Stimulated activated CD4-positive, alpha-beta T cell treated with anti-CD3 and anti-CD28 coated beads, Interleukin-4, amount 100 ng/mL, for 4 hours (primary cell): Measurements from ENCODE around the gene ANKRD44.

Source experiments
- DNase-seq, 2 experiments: peaks; one replicate each; pipeline ENCODE4 v3.0.0-alpha.2; 2020

The ANKRD44 gene

DNA sequence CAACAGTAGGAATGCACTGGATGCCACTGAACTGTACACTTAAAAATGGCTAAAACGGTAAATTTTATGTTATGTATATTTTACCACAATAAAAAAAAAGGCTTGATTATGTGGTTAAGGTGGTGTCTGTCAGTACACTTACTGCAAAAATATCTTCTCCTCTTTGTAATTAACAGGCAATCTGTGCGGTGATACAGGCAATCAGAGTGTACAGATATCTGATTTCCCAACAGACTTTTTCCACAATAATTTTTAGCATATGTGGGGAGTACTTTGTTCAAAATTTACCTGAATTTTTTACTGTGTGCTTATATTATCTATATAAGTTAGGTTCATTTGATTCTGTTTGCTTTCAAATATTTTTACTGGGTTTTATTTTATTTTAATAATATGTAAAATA, 209.1 kb downstream of the ANKRD44 start:
- DNase-seq, result no peak

DNA sequence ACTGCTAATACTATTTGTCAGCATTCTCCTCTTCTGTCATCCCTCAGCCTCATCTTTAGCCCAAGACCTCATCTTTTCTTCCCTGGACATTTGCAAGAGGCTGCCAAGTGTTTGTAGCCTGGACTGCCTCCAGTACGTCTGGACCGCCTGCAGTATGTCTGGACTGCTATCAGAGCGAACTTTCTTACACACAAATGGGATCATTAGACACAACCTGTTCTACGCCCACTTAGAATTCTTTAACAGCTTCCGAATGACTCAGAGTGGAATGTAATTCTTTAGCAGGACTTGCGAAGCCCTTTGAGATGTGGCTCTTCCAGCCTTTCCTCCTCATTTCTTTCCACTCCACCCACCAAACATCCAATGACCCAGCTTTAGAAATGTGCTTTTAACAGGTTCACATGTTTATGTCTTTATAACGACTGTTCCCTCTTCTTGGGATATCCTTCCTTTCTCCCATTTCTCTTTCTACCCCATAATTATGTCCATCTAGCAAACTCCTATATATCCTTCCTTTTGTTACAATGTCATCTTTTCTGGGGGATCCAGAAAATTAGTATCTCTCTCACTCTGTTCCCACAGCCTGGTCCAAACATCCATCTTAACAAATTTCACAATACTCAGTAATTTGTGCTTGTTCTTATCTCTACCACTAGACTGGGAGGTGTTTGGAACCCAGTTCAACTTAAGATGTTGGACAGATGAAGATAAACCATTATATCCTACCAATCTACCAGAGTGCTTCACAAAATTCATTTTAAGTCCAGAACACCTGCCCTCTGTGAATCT, 212.8 kb downstream of the ANKRD44 start:
- DNase-seq, result no peak

DNA sequence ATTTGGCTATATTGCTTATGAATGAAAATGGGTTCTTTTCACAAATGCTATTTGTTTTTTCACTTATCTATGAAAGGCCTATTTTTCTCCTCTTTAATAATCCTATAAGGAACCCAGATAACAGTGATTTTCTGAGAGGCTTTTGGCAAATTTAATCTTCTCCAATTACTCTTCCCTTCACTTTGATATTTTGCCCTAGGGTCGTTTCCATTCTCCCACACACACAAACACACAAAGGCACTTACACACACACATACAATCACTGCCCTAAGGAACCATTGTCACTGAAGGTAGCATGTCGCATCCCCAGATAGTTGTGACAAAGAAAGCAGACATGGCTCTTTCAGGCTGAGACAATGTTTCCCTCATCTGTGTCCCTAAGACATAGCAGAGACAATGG, 213.9 kb downstream of the ANKRD44 start:
- no peak for DNase-seq

DNA sequence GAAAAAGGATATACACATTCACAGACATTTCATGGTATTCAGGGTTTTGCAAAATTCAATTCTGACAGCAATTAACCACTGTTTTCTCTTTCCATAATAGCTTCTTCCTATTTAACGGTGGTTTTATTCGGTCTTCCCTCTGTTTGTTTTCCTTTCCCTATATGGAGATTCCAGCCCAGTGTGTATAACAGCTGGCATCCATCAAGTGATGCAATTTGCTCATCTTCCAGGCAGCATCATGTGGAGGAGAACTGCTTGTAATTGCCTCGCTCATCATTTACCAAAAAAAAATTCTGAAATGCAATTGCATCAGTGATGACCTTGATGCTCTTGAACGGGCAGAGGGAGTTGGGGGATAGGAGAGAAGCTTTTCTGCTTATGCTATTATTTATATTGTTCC, 218.1 kb downstream of the ANKRD44 start:
- DNase-seq, result no peak

DNA sequence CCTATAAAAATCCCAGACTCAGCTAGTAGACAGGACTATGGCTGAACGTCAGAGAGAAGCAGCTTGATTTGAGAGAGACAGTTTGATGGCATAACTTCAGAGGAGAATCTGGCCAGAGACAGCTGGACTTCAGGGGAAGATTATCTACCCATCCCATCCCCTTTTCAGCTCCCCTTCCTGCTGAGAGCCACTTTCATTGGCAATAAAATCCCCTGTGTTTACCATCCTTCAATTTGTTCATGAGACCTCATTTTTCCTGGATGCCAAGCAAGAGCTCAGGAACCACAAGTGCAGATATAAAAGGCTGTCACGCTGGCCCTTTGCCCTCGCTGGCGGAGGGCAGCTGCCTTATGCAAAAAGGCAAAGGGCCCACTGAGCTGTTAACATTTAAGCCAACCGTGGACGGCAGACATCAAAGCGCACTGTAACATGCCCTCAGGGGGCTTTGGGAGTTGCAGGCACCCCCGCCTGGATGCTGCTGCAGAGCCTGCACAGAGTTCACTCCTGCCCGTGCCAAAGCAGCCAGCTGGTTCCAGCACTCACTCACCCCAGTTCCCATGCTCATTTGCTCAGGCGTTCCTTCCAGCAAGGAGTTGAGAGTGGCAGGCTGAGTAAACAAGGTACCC, 219.7 kb downstream of the ANKRD44 start:
- no peak for DNase-seq

DNA sequence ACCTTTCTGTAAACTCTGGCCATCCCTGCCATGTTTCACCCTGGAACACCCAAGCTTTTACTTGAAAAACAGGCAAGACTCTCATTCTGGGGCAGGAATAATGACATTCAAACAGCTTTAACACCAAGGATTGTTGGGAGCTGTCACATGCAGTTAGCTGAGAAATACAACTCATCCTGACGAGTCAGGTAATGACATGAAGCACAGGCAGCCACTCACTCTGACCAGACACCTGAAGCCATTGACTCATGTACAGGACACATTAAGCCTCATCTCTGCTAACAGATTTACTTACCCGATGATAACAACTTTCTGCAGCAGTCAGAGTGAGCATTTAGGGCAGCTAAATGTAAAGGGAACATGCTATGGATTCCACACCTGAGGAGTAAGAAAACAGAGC, 220.9 kb downstream of the ANKRD44 start:
- no peak for DNase-seq

DNA sequence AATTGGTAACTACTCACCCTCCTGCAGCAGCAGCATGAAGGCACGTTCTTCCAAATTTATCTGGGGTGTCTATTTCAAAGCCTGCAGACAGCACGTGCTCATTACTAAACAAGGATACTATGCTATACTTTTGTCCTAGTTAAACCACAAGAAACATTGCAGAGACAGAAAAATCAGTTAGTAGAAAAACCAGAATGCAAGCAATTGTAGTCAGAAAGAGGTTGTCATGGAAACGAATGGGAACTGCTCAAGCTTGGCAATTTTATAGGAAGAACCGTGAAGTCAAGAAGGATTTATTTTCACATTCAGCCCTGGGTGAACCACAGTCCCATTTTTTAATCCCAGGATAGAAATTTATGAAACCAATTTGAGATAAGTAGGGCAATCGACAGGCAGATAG, 221.9 kb downstream of the ANKRD44 start:
- DNase-seq, result no peak

DNA sequence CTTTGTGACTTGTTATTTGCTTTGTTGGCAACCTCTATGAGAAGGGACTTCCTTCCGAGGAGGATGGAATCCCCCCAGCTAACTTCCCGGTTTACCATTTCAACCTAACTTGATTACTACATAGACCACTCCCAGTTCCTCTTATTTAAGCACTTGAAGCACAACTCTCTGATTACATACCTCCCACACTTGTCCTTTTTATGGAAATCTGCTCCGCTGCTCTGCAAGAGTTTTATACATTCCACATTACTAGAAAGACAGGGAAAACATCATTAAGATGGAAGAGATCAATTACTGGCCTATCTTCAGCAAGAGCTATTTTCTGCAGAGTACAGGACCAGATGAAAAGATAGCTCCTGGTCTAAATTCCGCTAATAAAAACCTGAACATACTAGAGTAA, 224.1 kb downstream of the ANKRD44 start:
- no peak for DNase-seq

DNA sequence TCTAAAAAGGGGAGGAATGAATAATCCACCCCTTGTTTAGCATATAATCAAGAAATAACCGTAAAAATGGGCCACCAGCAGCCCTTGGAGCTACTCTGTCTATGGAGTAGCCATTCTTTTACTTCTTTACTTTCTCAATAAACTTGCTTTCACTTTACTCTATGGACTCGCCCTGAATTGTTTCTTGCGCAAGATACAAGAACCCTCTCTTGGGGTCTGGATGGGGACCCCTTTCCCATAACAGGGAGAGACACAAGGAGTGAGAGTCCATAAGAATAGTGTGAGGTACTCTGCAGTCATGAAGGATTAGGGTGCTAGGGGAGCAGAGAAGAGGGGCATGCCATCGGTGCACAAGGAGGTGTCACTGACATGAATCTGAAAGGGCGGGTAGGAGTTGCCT, 224.9 kb downstream of the ANKRD44 start:
- no peak for DNase-seq

DNA sequence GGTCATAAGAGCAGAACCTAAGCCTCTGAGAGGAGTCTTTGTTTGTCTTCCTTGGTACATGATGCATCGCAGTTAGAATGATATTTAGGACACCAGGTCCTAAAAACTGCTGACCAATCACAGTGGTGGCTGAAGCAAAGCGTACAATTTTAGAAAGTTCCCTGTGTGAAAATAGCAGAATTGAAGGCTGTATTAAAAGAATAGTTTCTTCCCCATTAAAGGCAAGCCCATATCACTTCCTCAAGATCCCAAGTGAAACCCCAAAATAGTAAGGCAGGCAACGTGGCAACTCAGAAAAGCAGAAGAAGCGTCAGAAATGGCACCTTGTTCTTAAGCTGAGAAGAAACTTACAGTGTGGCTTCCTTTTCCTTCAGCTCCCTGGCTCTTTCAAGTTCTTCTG, 229.3 kb downstream of the ANKRD44 start:
- DNase-seq, result no peak

DNA sequence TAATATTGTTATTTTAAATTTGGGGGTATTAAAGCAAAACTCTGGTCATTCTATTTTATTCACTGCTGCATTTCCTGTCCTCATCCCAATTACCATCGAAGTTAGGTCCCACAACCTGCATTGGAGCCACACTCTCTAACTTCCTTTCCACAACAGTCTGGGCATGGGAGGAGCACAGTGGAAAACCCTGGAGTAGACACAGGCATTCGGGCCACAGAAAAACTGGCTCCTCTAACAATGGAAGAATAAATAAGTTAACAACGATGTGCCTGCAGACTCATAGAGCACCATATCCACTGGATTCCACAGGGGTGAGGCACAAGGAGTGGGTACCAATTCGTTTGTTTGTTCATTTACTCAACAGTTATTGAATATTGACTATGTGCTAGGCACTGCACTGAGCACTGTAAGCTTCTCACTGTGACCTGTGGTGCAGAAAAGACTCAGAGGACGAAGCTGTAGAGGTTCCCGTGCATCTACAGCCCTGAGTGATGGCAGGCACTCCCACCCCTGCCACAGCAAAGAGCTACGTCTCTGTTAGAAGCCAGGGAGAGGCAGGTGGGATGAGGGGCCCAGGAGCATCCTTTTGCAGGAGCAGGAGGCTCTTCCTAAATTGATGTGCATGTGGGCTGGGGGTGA, 229.9 kb downstream of the ANKRD44 start:
- no peak for DNase-seq

DNA sequence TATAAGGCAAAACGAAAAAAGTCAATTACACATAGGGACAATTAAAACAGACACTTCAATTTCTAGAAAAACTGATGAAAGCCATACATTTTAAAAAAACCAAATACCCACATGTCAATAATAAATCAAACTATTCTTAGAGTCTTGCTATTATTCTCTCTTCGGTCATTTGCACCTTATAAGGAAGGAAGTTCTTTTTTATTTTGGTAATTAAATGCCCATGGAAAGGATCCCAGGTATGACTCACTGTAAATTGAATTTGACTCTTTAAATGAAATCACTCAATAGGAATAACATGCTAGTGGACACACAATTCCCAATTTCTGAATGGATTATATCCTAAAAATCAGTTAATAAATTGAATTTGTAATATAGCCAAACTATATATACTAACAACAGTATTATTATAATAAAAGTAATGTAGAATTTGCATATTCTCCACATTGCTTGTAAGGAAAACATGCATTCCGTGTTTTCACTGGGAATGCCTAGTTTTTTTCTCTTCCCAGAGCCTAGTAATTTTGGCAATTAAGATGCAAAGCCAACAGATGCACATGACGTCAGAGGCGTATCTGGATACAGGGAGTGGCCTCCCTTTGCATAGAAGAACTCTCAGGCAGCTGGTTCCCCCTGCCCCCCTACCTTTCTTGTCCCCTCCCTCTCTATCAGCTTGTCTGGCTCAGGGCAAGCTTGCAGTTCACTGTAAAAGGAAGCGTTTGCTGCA, 230.6 kb downstream of the ANKRD44 start:
- no peak for DNase-seq

DNA sequence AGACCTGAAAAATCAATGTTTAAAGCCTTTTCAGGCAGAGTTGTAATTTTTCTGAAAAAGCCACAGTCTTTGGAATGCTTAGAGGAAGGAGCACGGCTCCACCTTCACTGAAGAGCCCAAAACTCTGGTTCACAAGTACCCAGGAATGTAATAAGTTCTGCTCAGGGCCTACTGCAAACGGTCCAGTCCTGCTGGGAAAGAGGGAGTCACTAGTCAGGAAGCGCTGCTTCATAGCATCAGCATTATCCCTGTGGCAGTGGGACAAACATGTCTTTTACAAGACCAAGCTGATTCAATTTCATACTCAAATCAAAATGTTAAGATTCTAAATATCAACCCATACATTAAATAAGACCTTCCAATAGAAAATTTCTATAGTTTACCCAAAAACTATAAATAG, 231.2 kb downstream of the ANKRD44 start:
- DNase-seq, result no peak

DNA sequence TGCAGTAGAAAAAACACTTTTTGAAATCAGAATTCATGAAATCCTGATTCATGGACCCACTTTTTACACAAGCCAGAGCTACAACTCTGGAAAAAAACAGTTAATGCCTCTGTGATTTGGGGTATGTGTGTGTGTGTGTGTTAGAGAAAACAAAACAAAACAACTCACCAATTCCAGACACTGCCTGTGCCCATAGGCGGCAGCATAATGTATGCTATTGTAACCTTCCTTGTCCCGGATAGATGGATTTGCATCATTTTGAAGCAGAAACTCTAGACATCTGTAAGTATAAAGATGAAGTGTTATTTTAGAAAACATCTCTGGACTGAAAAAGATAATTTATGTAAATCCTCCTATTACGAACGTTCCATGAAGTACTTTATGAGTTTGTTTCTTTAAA, 232.0 kb downstream of the ANKRD44 start:
- DNase-seq, result no peak

DNA sequence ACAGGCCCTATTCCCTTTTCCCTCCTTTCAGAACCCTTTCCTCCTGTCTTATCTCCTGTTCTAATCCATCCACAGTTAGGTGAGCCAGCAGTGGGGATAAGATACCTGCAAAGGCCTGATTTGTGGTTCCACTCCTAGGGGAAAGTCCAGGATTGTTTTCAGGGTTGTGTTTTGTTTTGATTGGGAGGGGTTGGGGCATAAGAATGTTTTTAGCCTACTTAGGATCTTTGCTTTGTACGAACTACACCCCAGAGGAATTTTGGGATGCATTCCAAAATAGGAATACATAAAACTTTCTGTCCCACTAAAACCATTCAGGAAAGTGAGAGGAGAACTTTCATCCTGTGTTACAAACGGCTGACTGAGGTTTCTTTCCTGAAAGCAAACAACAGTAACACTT, 233.2 kb downstream of the ANKRD44 start:
- no peak for DNase-seq

DNA sequence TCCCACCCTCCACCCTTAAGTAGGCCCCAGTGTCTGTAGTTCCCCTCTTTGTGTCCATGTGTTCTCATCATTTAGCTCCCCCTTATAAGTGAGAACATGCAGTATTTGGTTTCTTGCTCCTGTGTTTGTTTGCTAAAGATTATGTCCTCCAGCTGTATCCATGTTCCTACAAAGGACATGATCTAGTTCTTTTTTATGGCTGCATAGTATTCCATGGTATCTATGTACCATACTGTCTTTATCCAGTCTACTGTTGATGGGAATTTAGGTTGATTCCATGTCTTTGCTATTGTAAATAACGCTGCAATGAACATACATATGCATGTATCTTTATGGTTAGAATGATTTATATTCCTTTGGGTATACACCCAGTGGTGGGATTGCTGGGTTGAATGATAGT, 233.9 kb downstream of the ANKRD44 start:
- DNase-seq, result no peak

DNA sequence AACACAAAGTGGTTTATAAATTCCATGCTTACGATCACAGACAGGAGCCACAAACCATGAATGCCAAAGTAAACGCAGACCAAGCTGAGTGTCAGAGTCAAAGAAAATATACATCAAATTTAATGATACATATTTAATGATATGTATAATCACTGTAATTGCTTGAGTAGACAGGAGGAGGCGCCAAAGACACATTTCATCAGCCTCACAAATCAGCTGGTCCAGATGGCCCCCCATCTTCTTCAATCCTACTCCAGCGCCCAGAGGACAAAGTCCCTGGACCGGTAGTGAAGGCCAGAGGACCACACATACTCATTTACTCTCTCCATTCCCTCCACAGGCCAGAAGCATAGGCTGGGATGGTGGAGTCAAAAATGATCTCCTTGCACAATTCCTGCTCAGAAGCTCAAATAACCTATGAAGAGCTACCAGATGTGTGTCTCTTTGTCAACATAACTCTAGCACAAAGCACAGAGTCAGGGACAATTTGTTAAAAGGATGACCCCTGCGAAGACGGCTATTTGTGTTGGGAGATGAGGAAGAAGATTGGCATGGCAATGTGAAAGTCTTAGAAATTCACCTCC, 234.7 kb downstream of the ANKRD44 start:
- DNase-seq, result no peak

DNA sequence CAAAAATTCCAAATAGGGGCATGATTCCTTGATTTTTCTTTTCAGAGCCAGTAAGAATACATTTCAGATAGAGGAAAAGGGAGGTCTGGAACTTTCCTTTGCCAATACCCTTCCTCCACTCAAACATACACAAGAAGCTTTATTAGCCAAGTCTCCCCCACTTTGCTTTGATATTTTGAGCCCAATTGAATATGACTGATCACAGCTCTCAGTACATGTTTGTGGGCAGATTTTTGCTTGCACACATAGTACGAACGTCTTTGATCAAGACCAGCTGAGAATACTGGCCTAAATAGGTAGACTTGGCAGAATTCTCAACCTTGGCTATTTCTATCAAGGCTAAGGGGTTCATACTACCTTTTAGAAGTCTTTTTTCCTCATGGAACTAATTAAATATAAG, 235.3 kb downstream of the ANKRD44 start:
- DNase-seq, result no peak

DNA sequence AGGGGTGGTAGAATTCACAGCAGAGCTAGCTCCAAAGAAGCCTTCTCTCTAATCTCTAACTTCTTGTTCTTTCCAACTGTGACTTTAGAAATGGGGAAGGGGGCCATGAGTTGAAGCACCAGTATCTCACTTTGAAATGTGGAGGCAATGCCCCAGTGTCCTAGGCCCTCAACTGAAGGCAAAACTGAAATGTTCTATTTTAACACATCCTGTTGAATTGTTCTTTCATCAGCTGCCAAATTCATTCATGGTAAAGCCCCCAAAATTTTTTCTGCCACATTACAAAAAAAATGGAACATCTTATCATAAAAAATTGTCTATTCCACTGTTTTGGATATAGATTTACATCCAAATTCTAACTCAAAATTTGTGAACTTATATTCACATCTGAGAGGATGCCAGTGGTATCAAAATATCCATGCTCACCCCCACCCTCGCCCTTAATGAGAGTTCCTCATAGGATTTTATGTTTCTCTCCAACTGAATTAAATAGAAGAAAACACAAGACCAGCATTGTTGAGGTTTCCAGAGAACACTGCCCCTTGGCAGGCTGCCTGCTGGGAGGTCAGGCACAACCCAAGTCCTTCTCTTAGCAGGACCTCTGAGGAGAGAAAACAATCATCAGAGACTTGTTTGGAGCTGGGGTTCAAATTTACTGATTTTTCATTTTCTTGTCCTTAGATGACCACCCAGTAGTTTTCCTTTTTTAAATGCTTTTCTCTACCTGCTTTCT, 236.7 kb downstream of the ANKRD44 start:
- DNase-seq, result no peak

DNA sequence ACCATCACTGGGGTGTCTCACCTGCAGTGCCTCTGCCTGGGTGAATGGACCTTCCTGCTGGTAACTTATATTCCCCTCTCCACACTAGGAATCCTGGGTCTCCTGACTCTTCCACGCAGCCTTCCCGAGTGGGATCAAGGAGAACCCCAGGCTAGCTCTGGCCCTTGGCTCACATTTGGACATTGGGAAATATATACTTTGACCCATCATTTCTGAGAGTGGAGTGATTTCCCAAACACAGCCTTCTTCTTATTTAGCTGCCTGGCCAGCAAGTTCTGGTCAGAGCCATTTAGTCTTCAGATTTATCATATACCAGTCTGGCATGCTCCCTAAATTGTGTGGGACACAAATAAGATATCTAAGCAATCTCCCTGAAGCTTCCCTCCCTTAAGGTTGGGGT, 237.3 kb downstream of the ANKRD44 start:
- DNase-seq, result no peak

DNA sequence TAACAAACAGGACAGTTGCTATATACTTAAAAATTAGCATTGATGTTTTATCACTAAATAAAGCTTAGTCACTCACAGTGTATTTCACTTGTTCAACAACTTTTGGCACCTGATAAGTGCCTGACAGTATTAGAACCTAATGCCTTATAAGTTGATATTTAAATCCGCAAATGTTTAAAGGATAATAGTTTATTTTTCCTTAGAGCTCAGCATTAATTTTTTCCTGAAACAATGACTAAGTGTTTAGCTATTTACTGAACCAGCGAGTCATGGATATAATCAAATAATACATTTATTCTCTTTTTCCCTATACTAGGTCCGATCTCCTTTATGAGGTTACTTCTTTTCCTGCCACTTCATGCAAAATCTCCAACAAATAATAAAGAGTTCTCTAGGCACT, 238.0 kb downstream of the ANKRD44 start:
- no peak for DNase-seq

DNA sequence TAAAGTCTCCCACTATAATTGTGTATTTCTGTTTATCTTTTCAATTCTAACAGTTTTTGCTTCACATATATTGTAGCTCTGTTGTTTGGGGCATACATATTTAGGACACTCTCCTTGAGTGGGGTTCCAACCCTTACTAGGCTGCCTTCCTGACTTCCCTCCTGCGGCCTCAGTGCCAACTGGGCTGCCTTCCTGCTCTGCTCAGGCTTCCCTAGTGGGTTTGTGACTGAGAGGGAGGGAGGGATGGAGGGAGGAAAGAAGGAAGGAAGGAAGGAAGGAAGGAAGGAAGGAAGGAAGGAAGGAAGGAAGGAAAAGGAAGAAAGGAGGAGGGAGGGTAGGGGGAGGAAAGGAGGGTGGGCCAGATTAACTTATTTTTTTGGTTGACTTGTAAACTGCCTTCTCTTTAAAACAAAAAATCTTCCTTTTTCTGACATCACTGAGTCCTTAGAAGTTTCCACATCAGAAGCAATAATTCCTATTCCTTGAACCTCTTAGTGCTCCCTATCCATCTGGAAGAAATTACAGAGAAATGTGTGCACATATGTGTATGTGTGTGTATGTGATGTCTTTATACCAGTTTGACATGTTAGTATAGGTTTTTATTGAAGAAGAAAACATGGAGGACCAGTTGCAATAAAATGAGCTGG, 238.7 kb downstream of the ANKRD44 start:
- no peak for DNase-seq
